HEK293 (cell line): ENCODE data around the gene POU4F2.

Experiments used
- CTCF ChIA-PET: fragments of 350-600 bp; formaldehyde crosslinking; extraction: SDS; loops from one replicate; lab custom pipeline; 2021; ENCODE audit warnings: antibody characterized with exemption; lab: Yijun Ruan, JAX
- POLR2A ChIA-PET: fragments of 300-600 bp; formaldehyde crosslinking; extraction: SDS; loops from one replicate; lab custom pipeline; 2020; ENCODE audit warnings: antibody characterized with exemption, inconsistent platforms; lab: Yijun Ruan, JAX
- H3K27ac ChIP-seq: fragments of 200-500 bp; sonication (Bioruptor generic); 2 replicates; pipeline ENCODE4 v1.5.1; 2014; ENCODE audit warnings: low read depth, low read length, control low read depth, inconsistent platforms; ENCODE audit errors: extremely low read depth
- H3K36me3 ChIP-seq, 2 experiments: fragments of 200-500 bp in 1 of 2; sonication (Bioruptor generic) in 1 of 2; 1 replicate in 1 of 2; 2 replicates in 1 of 2; pipeline ENCODE4 v1.5.1; 2014 to 2017; ENCODE audit warnings: inconsistent platforms in 2 of 2, low read length in 2 of 2; ENCODE audit not compliant: control insufficient read depth in 2 of 2, insufficient read depth in 1 of 2
- H3K4me1 ChIP-seq: fragments of 200-500 bp; sonication (Bioruptor generic); 2 replicates; pipeline ENCODE4 v1.5.1; 2014; ENCODE audit warnings: mild to moderate bottlenecking, low read length, inconsistent platforms; ENCODE audit not compliant: control insufficient read depth, insufficient read depth
- H3K4me3 ChIP-seq: 2 replicates; pipeline ENCODE4 v1.5.1; 2011; ENCODE audit warnings: low read depth, mild to moderate bottlenecking, control low read depth, low read length, moderate library complexity
- H3K9me3 ChIP-seq: fragments of 200-500 bp; sonication (Bioruptor generic); 2 replicates; pipeline ENCODE4 v1.5.1; 2014; ENCODE audit warnings: low read depth, low read length, inconsistent platforms; ENCODE audit not compliant: control insufficient read depth, insufficient read depth
- KLF8 ChIP-seq: fragments of 450-650 bp; formaldehyde crosslinking; IDR thresholded peaks from 2 replicates; pipeline ENCODE4 v1.5.1; 2016; ENCODE audit warnings: missing biosample characterization, missing genetic modification characterization
- OSR2 ChIP-seq: fragments of 450-650 bp; formaldehyde crosslinking; IDR thresholded peaks from 2 replicates; pipeline ENCODE4 v1.5.1; 2016; ENCODE audit warnings: missing biosample characterization, missing genetic modification characterization
- ZNF121 ChIP-seq: fragments of 450-650 bp; formaldehyde crosslinking; IDR thresholded peaks from 2 replicates; pipeline ENCODE4 v1.5.1; 2016; ENCODE audit warnings: missing biosample characterization, missing genetic modification characterization
- ZNF214 ChIP-seq: fragments of 450-650 bp; formaldehyde crosslinking; IDR thresholded peaks from 2 replicates; pipeline ENCODE4 v1.5.1; 2017; ENCODE audit warnings: missing biosample characterization, mild to moderate bottlenecking, missing genetic modification characterization, borderline replicate concordance
- ZNF221 ChIP-seq: fragments of 450-650 bp; formaldehyde crosslinking; IDR thresholded peaks from 2 replicates; pipeline ENCODE4 v1.5.1; 2017; ENCODE audit warnings: missing biosample characterization, missing genetic modification characterization, borderline replicate concordance
- ZNF239 ChIP-seq: fragments of 450-650 bp; formaldehyde crosslinking; IDR thresholded peaks from 2 replicates; pipeline ENCODE4 v1.5.1; 2016; ENCODE audit warnings: missing biosample characterization, missing genetic modification characterization
- ZNF366 ChIP-seq: fragments of 450-650 bp; formaldehyde crosslinking; conservative IDR thresholded peaks from 2 replicates; pipeline ENCODE4 v1.5.1; 2016; ENCODE audit warnings: missing biosample characterization, missing genetic modification characterization
- ZNF404 ChIP-seq: fragments of 450-650 bp; formaldehyde crosslinking; IDR thresholded peaks from 2 replicates; pipeline ENCODE4 v1.5.1; 2017; ENCODE audit warnings: missing biosample characterization, missing genetic modification characterization
- ZNF48 ChIP-seq: fragments of 450-650 bp; formaldehyde crosslinking; IDR thresholded peaks from 2 replicates; pipeline ENCODE4 v1.5.1; 2016; ENCODE audit warnings: missing biosample characterization, missing genetic modification characterization
- ZNF501 ChIP-seq: fragments of 450-650 bp; formaldehyde crosslinking; IDR thresholded peaks from 2 replicates; pipeline ENCODE4 v1.5.1; 2016; ENCODE audit warnings: missing biosample characterization, missing genetic modification characterization
- ZNF555 ChIP-seq: fragments of 450-650 bp; formaldehyde crosslinking; conservative IDR thresholded peaks from 2 replicates; pipeline ENCODE4 v1.5.1; 2017; ENCODE audit warnings: missing biosample characterization, mild to moderate bottlenecking, missing genetic modification characterization, inconsistent platforms
- ZNF660 ChIP-seq: fragments of 450-650 bp; IDR thresholded peaks from 2 replicates; pipeline ENCODE4 v1.5.1; 2018; ENCODE audit warnings: missing biosample characterization, mild to moderate bottlenecking, missing genetic modification characterization
- ZNF707 ChIP-seq: fragments of 450-650 bp; formaldehyde crosslinking; IDR thresholded peaks from 2 replicates; pipeline ENCODE4 v1.5.1; 2016; ENCODE audit warnings: missing biosample characterization, missing genetic modification characterization
- ZNF830 ChIP-seq: fragments of 450-650 bp; IDR thresholded peaks from 2 replicates; pipeline ENCODE4 v1.5.0; 2018; ENCODE audit warnings: missing biosample characterization, missing genetic modification characterization, low read depth, mild to moderate bottlenecking, moderate library complexity
- TF ChIP-seq, protein P1 (sequence below): fragments of 450-650 bp; formaldehyde crosslinking; IDR thresholded peaks from 2 replicates; pipeline ENCODE4 v1.5.1; 2016; ENCODE audit warnings: missing biosample characterization, missing genetic modification characterization
- TF ChIP-seq, protein P2 (sequence below): fragments of 450-650 bp; formaldehyde crosslinking; conservative IDR thresholded peaks from 2 replicates; pipeline ENCODE4 v1.5.1; 2016; ENCODE audit warnings: low read depth, missing biosample characterization, missing genetic modification characterization
- TF ChIP-seq, protein P3 (sequence below): fragments of 450-650 bp; formaldehyde crosslinking; IDR thresholded peaks from 2 replicates; pipeline ENCODE4 v1.5.1; 2016; ENCODE audit warnings: missing biosample characterization, missing genetic modification characterization
- TF ChIP-seq, protein P4 (sequence below): fragments of 450-650 bp; IDR thresholded peaks from 2 replicates; pipeline ENCODE4 v1.5.1; 2018; ENCODE audit warnings: missing biosample characterization, missing genetic modification characterization

The POU4F2 gene

DNA sequence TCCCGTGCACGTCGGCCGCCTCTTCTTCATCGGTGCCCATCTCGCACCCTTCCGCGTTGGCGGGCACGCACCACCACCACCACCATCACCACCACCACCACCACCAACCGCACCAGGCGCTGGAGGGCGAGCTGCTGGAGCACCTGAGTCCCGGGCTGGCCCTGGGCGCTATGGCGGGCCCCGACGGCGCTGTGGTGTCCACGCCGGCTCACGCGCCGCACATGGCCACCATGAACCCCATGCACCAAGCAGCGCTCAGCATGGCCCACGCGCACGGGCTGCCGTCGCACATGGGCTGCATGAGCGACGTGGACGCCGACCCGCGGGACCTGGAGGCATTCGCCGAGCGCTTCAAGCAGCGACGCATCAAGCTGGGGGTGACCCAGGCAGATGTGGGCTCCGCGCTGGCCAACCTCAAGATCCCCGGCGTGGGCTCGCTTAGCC is 1.4 kb downstream of the POU4F2 start:
- no peak overlapping the region for H3K4me3 ChIP-seq
- POLR2A ChIA-PET, result no interaction called here
- no peak overlapping the region for H3K27ac ChIP-seq
- H3K9me3 ChIP-seq, result no peaks in the 10 kb centered on the region
- H3K36me3 ChIP-seq, result no peaks in the 10 kb centered on the region
- no peaks in the 10 kb centered on the region for H3K4me1 ChIP-seq
- CTCF ChIA-PET, result no interaction called here
- TF ChIP-seq ZNF214 (tag by site-specific recombination), result no peak
- no peak for TF ChIP-seq ZNF660 (tag by site-specific recombination)
- TF ChIP-seq ZNF501 (tag by site-specific recombination), result no peak
- TF ChIP-seq KLF8 (tag by site-specific recombination), result no peak
- TF ChIP-seq ZNF48 (tag by site-specific recombination), result no peak
- no peak for TF ChIP-seq ZNF121 (tag by site-specific recombination)
- TF ChIP-seq, protein P1, sequence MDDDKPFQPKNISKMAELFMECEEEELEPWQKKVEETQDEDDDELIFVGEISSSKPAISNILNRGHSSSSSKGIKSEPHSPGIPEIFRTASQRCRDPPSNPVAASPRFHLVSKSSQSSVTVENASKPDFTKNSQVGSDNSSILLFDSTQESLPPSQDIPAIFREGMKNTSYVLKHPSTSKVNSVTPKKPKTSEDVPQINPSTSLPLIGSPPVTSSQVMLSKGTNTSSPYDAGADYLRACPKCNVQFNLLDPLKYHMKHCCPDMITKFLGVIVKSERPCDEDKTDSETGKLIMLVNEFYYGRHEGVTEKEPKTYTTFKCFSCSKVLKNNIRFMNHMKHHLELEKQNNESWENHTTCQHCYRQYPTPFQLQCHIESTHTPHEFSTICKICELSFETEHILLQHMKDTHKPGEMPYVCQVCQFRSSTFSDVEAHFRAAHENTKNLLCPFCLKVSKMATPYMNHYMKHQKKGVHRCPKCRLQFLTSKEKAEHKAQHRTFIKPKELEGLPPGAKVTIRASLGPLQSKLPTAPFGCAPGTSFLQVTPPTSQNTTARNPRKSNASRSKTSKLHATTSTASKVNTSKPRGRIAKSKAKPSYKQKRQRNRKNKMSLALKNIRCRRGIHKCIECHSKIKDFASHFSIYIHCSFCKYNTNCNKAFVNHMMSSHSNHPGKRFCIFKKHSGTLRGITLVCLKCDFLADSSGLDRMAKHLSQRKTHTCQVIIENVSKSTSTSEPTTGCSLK (tag by site-specific recombination), result no peak
- no peak for TF ChIP-seq ZNF221 (tag by site-specific recombination)
- TF ChIP-seq, protein P2, sequence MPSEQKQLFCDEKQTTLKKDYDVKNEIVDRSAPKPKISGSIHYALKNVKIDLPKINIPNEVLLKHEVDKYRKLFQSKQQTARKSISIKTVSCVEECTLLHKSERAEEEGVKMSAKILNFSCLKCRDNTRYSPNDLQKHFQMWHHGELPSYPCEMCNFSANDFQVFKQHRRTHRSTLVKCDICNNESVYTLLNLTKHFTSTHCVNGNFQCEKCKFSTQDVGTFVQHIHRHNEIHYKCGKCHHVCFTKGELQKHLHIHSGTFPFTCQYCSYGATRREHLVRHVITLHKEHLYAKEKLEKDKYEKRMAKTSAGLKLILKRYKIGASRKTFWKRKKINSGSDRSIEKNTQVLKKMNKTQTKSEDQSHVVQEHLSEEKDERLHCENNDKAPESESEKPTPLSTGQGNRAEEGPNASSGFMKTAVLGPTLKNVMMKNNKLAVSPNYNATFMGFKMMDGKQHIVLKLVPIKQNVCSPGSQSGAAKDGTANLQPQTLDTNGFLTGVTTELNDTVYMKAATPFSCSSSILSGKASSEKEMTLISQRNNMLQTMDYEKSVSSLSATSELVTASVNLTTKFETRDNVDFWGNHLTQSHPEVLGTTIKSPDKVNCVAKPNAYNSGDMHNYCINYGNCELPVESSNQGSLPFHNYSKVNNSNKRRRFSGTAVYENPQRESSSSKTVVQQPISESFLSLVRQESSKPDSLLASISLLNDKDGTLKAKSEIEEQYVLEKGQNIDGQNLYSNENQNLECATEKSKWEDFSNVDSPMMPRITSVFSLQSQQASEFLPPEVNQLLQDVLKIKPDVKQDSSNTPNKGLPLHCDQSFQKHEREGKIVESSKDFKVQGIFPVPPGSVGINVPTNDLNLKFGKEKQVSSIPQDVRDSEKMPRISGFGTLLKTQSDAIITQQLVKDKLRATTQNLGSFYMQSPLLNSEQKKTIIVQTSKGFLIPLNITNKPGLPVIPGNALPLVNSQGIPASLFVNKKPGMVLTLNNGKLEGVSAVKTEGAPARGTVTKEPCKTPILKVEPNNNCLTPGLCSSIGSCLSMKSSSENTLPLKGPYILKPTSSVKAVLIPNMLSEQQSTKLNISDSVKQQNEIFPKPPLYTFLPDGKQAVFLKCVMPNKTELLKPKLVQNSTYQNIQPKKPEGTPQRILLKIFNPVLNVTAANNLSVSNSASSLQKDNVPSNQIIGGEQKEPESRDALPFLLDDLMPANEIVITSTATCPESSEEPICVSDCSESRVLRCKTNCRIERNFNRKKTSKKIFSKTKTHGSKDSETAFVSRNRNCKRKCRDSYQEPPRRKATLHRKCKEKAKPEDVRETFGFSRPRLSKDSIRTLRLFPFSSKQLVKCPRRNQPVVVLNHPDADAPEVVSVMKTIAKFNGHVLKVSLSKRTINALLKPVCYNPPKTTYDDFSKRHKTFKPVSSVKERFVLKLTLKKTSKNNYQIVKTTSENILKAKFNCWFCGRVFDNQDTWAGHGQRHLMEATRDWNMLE (tag by site-specific recombination), result no peak
- TF ChIP-seq ZNF555, result no peak
- TF ChIP-seq, protein P3, sequence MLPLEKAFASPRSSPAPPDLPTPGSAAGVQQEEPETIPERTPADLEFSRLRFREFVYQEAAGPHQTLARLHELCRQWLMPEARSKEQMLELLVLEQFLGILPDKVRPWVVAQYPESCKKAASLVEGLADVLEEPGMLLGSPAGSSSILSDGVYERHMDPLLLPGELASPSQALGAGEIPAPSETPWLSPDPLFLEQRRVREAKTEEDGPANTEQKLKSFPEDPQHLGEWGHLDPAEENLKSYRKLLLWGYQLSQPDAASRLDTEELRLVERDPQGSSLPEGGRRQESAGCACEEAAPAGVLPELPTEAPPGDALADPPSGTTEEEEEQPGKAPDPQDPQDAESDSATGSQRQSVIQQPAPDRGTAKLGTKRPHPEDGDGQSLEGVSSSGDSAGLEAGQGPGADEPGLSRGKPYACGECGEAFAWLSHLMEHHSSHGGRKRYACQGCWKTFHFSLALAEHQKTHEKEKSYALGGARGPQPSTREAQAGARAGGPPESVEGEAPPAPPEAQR (tag by site-specific recombination), result no peak
- TF ChIP-seq OSR2 (tag by site-specific recombination), result no peak
- TF ChIP-seq ZNF707 (tag by site-specific recombination), result no peak
- TF ChIP-seq, protein P4, sequence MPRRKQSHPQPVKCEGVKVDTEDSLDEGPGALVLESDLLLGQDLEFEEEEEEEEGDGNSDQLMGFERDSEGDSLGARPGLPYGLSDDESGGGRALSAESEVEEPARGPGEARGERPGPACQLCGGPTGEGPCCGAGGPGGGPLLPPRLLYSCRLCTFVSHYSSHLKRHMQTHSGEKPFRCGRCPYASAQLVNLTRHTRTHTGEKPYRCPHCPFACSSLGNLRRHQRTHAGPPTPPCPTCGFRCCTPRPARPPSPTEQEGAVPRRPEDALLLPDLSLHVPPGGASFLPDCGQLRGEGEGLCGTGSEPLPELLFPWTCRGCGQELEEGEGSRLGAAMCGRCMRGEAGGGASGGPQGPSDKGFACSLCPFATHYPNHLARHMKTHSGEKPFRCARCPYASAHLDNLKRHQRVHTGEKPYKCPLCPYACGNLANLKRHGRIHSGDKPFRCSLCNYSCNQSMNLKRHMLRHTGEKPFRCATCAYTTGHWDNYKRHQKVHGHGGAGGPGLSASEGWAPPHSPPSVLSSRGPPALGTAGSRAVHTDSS (tag by site-specific recombination), result no peak
- TF ChIP-seq ZNF366, result no peak
- no peak for TF ChIP-seq ZNF404 (tag by site-specific recombination)
- no peak for TF ChIP-seq ZNF830
- no peak for TF ChIP-seq ZNF239 (tag by site-specific recombination)
- TF ChIP-seq, all 188 proteins: peak for 0
